NCI-H1048 (cell line): ENCODE results near the gene MMAB.

Experiments used
- DNase-seq: peaks from one replicate; lab custom pipeline; 2025; lab: John Stamatoyannopoulos, UW

Gene MMAB

GRCh38 chr12:109583733-109584132, 10.4 kb upstream of the MMAB start:
- DNase-seq: no peak

- DNase-seq: no peak
Measured at GRCh38 chr12:109582636-109583035, 9.3 kb upstream of the MMAB start.

GRCh38 chr12:109581856-109582255, 8.6 kb upstream of the MMAB start:
- no peak for DNase-seq

- DNase-seq: no peak
Measured at GRCh38 chr12:109581334-109581691, 8.0 kb upstream of the MMAB start.

GRCh38 chr12:109580684-109581333, 7.5 kb upstream of the MMAB start:
- no peak for DNase-seq

- no peak for DNase-seq
Measured at GRCh38 chr12:109580272-109580671, 7.0 kb upstream of the MMAB start.

- DNase-seq: no peak
Measured at GRCh38 chr12:109579639-109580038, 6.3 kb upstream of the MMAB start.

- DNase-seq: no peak
Measured at GRCh38 chr12:109578330-109578927, 5.1 kb upstream of the MMAB start.

GRCh38 chr12:109577311-109577710, 4.0 kb upstream of the MMAB start:
- DNase-seq: no peak

- DNase-seq: no peak
Measured at GRCh38 chr12:109575683-109576082, 2.4 kb upstream of the MMAB start.

- DNase-seq: no peak
Measured at GRCh38 chr12:109573914-109574244, 575 bp upstream of the MMAB start.

- no peak for DNase-seq
Measured at GRCh38 chr12:109572506-109572845, 828 bp downstream of the MMAB start.

GRCh38 chr12:109571773-109572505, 1.4 kb downstream of the MMAB start:
- no peak for DNase-seq

GRCh38 chr12:109568486-109568885, 4.8 kb downstream of the MMAB start:
- DNase-seq: no peak

- DNase-seq: no peak
Measured at GRCh38 chr12:109567967-109568366, 5.3 kb downstream of the MMAB start.

- no peak for DNase-seq
Measured at GRCh38 chr12:109567296-109567695, 6.0 kb downstream of the MMAB start.

- DNase-seq: no peak
Measured at GRCh38 chr12:109566424-109566823, 6.9 kb downstream of the MMAB start.

- DNase-seq: no peak
Measured at GRCh38 chr12:109563291-109564284, 9.7 kb downstream of the MMAB start.

GRCh38 chr12:109562871-109563270, 10.4 kb downstream of the MMAB start:
- DNase-seq: no peak

- DNase-seq: no peak
Measured at GRCh38 chr12:109561711-109562030, 11.6 kb downstream of the MMAB start.

GRCh38 chr12:109560867-109561710, 12.2 kb downstream of the MMAB start:
- DNase-seq: no peak

- no peak for DNase-seq
Measured at GRCh38 chr12:109559601-109560000, 13.7 kb downstream of the MMAB start.
